ENCODE measurements around the gene INCENP.

The INCENP gene

DNA sequence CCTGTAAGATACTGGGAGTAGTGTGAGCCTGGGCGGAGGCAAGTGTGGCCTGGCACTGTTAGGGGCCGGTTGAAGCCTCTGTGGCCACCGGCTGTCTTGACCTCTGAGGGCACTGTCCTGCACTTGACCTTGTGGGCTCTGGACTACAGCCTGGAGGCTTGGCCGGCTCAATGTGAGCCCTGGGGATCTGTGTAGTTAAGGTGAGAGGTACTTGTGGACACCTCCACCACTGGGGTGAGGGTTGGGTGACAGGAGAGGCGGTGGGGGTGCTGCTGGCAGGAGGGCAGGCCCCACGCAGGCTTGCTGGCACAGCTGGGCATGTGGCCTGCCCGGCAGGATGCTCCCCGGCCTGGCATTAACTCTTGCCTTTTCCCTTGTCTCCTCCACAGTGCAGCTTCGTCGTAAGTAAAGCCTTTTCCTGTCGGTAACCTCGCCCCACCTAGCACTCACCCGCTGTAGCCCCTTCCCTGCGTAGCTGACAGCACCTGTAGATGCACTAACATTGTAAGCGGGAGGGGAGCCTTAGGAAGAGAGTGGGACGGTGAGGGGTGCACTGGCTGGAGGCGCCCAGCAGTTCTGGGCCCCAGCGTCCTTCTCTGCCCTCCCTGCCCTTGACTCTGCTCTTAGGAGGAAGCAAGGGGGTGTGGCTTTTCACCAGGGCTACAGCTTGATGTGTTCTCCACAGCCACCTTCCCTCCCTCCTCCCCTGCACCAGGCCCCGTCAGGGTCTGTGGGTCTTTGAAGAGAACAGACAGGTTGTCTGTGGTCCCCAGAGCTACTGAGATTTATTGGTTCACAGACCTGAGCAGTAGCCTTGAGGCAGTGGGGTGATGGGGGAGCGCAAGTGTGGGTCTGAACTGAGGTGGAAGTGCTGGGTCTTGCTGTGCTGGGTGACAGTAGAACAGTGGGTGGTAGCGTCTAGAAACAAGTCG, 17.6 kb downstream of the INCENP start:
- no peak for DNase-seq (ENCODE audit: low read depth)
- TF ChIP-seq, protein P1, sequence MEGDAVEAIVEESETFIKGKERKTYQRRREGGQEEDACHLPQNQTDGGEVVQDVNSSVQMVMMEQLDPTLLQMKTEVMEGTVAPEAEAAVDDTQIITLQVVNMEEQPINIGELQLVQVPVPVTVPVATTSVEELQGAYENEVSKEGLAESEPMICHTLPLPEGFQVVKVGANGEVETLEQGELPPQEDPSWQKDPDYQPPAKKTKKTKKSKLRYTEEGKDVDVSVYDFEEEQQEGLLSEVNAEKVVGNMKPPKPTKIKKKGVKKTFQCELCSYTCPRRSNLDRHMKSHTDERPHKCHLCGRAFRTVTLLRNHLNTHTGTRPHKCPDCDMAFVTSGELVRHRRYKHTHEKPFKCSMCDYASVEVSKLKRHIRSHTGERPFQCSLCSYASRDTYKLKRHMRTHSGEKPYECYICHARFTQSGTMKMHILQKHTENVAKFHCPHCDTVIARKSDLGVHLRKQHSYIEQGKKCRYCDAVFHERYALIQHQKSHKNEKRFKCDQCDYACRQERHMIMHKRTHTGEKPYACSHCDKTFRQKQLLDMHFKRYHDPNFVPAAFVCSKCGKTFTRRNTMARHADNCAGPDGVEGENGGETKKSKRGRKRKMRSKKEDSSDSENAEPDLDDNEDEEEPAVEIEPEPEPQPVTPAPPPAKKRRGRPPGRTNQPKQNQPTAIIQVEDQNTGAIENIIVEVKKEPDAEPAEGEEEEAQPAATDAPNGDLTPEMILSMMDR (IDR thresholded peaks at IDR 0.05; ENCODE audit: low read depth, low read length, missing control alignments) = no peak
- H3K4me3 ChIP-seq (ENCODE audit: low read depth, low read length) = no peak overlapping the region

DNA sequence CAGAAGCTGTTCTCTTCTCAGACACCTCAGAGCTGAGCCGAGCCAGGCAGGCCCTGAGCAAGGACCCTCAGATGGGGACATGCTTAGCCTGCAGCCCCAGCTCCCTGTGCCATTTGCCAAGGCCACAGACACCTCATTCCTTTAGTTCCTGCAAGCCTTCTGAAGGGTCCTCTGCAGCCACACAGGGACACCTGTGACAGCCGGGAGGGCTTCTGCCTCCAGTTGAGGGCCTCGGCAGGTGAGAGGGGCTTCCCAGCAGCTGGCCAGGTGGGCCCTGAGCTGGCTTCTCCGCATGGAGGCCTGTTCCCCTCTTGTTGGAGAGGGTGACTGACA, 18.2 kb downstream of the INCENP start:
- no peak overlapping the region for H3K4me3 ChIP-seq (ENCODE audit: low read depth, low read length)
- no peak for DNase-seq (ENCODE audit: low read depth)
- TF ChIP-seq, protein P1 (IDR thresholded peaks at IDR 0.05; ENCODE audit: low read depth, low read length, missing control alignments) = no peak

DNA sequence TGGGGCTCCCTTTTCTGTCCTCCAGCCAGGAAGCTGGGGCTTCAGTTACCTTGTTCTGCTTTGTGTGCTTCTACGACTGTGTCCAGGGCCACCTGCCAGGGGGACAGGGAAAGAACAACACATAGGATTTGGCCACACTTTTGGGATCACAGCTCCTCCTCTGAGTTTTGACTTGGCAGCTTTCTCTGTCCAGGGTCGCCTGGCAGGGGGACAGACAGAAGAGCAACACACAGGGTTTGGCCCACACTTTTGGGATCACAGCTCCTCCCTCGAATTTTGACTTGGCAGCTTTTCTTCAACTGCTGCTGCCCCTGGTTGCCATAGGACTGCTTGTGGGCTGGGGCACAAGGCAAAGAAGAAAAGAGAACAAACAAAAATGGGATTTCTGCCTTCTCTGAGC, 19.1 kb downstream of the INCENP start:
- DNase-seq (ENCODE audit: low read depth) = no peak
- TF ChIP-seq, protein P1 (IDR thresholded peaks at IDR 0.05; ENCODE audit: low read depth, low read length, missing control alignments) = no peak
- H3K4me3 ChIP-seq (ENCODE audit: low read depth, low read length) = no peak overlapping the region

DNA sequence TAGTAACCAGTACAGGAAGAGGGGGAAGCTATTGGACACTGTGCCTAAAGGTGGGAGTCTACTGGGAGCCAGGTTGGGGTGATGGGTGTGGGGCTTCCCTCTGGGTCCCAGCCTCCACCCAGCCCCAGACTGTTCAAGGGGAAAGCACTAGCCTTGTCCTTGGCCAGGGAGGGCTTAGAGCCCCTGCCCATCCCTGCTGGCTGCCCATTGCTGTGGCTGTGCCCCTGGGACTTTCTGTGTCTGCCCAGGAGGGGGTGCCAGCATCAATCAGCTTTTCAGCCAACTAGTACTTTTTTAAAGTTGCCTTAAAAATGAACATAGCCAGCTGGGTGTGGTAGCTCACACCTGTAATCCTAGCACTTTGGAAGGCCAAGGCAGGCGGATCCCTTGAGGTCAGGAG, 19.9 kb downstream of the INCENP start:
- no peak for DNase-seq (ENCODE audit: low read depth)
- H3K4me3 ChIP-seq (ENCODE audit: low read depth, low read length) = no peak overlapping the region
- TF ChIP-seq, protein P1 (IDR thresholded peaks at IDR 0.05; ENCODE audit: low read depth, low read length, missing control alignments) = no peak

DNA sequence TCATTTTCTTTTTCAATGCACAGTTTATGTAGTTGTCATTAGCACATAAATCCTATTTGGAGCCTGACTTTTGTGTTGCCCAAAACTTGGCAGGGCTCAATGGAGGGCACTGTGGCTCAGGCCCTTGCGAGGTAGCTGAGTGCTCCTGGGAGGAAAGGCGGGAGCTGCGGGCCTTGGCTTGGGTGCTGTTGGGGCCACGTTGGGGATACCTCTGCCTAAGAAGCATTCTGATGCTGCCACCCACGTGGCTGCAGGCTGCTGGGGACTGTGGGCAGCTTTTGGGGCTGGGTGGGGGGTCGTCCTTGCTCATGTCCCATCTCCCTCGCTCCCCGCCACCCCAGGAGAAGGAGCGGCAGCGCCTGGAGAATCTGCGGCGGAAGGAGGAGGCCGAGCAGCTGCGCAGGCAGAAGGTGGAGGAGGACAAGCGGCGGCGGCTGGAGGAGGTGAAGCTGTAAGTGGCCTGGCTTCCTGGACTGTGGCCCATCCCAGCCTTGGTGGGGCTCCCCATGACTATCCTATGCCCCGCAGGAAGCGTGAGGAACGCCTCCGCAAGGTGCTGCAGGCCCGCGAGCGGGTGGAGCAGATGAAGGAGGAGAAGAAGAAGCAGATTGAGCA, 20.9 kb downstream of the INCENP start:
- DNase-seq (ENCODE audit: low read depth) = no peak
- TF ChIP-seq, protein P1 (IDR thresholded peaks at IDR 0.05; ENCODE audit: low read depth, low read length, missing control alignments) = no peak
- no peak overlapping the region for H3K4me3 ChIP-seq (ENCODE audit: low read depth, low read length)

DNA sequence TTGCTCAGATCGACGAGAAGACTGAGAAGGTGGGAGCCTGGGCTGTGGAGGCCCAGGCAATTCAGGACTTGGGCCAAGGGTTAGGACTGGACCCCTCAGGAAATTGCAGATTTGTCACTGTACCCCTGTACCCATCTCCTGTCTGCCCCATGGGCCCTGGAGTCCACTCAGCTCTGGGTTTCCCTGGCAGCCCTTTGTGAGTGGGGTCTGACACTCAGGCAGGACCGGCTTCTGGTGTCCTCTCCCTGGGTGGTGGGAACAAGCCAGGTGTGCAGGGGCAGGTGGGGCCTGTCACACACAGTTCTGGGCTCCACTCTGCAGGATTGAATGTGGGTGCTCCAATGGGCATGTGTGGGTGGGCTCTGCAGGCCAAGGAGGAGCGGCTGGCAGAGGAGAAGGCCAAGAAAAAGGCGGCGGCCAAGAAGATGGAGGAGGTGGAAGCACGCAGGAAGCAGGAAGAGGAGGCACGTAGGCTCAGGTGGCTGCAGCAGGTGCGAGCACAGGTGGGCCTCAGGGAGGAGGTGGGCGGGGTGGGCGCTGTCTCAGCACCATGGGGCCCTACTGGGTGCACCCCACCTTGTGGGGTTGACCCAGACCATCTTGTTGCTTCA, 21.6 kb downstream of the INCENP start:
- DNase-seq (ENCODE audit: low read depth) = no peak
- H3K4me3 ChIP-seq (ENCODE audit: low read depth, low read length) = no peak overlapping the region
- TF ChIP-seq, protein P1 (IDR thresholded peaks at IDR 0.05; ENCODE audit: low read depth, low read length, missing control alignments) = no peak
